Hepatocyte (in vitro differentiated cells): ENCODE results near the gene ZNF865. TPM values are rescaled to one million over a fixed set of nuclear protein-coding genes. Genes with fewer than 3 reads are reported as not detected.

Experiments used
- DNase-seq: peaks from one replicate; pipeline ENCODE4 v3.0.0-alpha.2; 2016; ENCODE audit warnings: low spot score
- H2AFZ ChIP-seq: fragments of 200-600 bp; sonication (generic); 2 replicates; pipeline ENCODE4 v1.6.0; 2016; ENCODE audit warnings: antibody characterized with exemption, mild to moderate bottlenecking
- H3K27ac ChIP-seq: fragments of 200-600 bp; sonication (generic); 2 replicates; pipeline ENCODE4 v1.5.1; 2016; ENCODE audit warnings: mild to moderate bottlenecking
- H3K27me3 ChIP-seq: fragments of 200-600 bp; sonication (generic); 2 replicates; pipeline ENCODE4 v1.6.1; 2016
- H3K36me3 ChIP-seq: fragments of 200-600 bp; sonication (generic); replicated peaks from 2 replicates; pipeline ENCODE4 v1.5.1; 2016; ENCODE audit warnings: low read depth; ENCODE audit not compliant: insufficient read depth
- H3K4me1 ChIP-seq: fragments of 200-600 bp; sonication (generic); 2 replicates; pipeline ENCODE4 v1.5.1; 2016; ENCODE audit warnings: mild to moderate bottlenecking, moderate library complexity; ENCODE audit not compliant: insufficient read depth
- H3K4me2 ChIP-seq: fragments of 200-600 bp; sonication (generic); 2 replicates; pipeline ENCODE4 v1.6.0; 2016
- H3K4me3 ChIP-seq: fragments of 200-600 bp; sonication (generic); 2 replicates; pipeline ENCODE4 v1.5.1; 2016; ENCODE audit warnings: mild to moderate bottlenecking
- H3K79me2 ChIP-seq: fragments of 200-600 bp; sonication (generic); 2 replicates; pipeline ENCODE4 v1.6.0; 2017; ENCODE audit warnings: mild to moderate bottlenecking
- H3K9me2 ChIP-seq: fragments of 200-600 bp; sonication (generic); replicated peaks from 2 replicates; pipeline ENCODE4 v1.6.0; 2017; ENCODE audit warnings: mild to moderate bottlenecking; ENCODE audit not compliant: insufficient read depth
- H3K9me3 ChIP-seq: fragments of 200-600 bp; sonication (generic); 2 replicates; pipeline ENCODE4 v1.5.1; 2016; ENCODE audit warnings: low read depth, mild to moderate bottlenecking
- H4K20me1 ChIP-seq: fragments of 200-600 bp; sonication (generic); 2 replicates; pipeline ENCODE4 v1.6.0; 2016; ENCODE audit warnings: mild to moderate bottlenecking; ENCODE audit not compliant: insufficient read depth, poor library complexity, severe bottlenecking
- CTCF ChIP-seq: fragments of 200-600 bp; sonication (generic); IDR thresholded peaks from 2 replicates; pipeline ENCODE4 v1.5.1; 2016; ENCODE audit warnings: antibody characterized with exemption, mild to moderate bottlenecking; ENCODE audit not compliant: poor library complexity
- EZH2 ChIP-seq: fragments of 200-600 bp; sonication (generic); IDR thresholded peaks from 2 replicates; pipeline ENCODE4 v1.6.1; 2016; ENCODE audit warnings: antibody characterized with exemption, mild to moderate bottlenecking, borderline replicate concordance
- EZH2phosphoT487 ChIP-seq: fragments of 200-600 bp; sonication (generic); IDR thresholded peaks from one replicate; pipeline ENCODE4 v1.6.1; 2018; ENCODE audit warnings: antibody characterized with exemption, mild to moderate bottlenecking, low read depth, moderate library complexity; ENCODE audit not compliant: unreplicated experiment, severe bottlenecking
- WGBS: methylation state at CpG from one replicate; pipeline ENCODE4 v1.1.6; 2016; ENCODE audit warnings: low lambda C conversion rate; ENCODE audit errors: missing lambda C conversion rate; 5-methylcytosine and 5-hydroxymethylcytosine counted together
- polyA plus RNA-seq: library from polyadenylated mRNA; unstranded; fragments of >200 nt; fragmentation: Nextera tagmentation; extraction: Ambion mirVana; gene quantifications from 2 replicates; pipeline ENCODE4 v1.2.1, GENCODE V29; 2016
- total RNA-seq: library from RNA; depleted of rRNA; stranded (reverse); fragments of >200 nt; gene quantifications from 2 replicates; pipeline ENCODE4 v1.2.3, GENCODE V29; 2014

ZNF865 gene
- total and polyA plus RNA-seq, 2 experiments from 2014 or later: 1.7 to 3.0 TPM

DNA sequence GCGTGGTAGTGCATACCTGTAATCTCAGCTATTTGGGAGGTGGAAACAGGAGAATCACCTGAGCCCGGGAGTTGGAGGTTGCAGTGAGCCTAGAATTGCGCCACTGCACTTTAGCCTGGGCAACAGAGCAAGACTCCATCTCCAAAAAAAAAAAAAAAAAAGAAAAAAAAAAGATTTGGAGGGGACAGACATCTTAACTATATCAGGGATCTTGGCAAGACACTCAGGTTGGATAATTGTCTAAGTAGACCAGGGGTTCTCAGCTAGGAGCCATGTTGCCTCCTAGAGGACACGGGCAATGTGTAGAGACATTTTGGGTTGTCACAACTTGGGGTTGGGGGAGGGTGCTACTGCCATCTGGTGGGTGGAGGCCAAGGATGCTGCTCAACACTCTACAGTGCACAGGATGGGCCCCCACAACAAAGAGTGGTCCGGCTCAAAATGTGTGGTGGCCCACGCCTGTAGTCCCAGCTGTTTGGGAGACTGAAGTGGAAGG is 33.5 kb downstream of the ZNF865 start:
- WGBS: 94% methylated on average over 6 of the region's 6 CpGs
- no peak for TF ChIP-seq EZH2
- peak; percentile 43 for TF ChIP-seq CTCF
- TF ChIP-seq EZH2phosphoT487: no peak
- peaks cover 20% of the 10 kb centered on the region for H3K4me1 ChIP-seq

DNA sequence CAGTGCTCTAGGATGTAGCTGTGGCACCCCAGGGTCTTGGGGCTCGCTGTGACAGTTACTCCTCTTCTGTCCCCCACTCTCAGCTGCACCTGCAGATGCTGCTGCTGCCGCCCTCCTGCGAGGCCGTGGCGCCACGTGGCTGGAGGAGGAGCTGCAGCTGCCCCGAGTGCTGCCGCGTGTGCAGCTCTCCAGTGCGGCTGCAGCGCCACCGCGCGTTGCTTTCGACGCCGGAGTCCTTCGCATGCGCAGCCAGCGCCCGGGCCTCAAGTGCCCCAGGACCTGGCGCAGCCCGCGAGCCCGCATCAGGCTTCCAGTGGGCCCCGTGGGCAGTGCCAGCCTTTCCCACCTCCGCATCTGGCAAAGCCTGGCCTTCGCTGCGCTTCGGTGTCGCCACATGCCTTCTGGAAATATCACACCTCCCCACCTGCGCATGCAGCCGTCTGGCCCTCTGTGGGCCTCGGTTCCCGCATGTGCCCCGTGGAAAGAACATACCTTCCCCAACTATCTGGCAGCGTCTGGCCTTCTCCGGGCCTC is 34.7 kb downstream of the ZNF865 start:
- Histone ChIP-seq H3K27me3 (no peaks in the 10 kb centered on the region), H4K20me1 (no peaks in the 10 kb centered on the region), H3K9me3 (no peaks in the 10 kb centered on the region), H3K4me1 (peaks cover 20% of the 10 kb centered on the region), H3K27ac (peak overlapping the region; percentile 98), H3K4me3 (peak overlapping the region; percentile 99), H3K79me2 (peaks cover 79% of the 10 kb centered on the region), H2AFZ (peak overlapping the region; percentile 73), H3K36me3 (no peaks in the 10 kb centered on the region), H3K9me2 (no peaks in the 10 kb centered on the region), H3K4me2 (peak overlapping the region; percentile 92)
- 68% methylated on average over 37 of the region's 38 CpGs for WGBS
- TF ChIP-seq EZH2phosphoT487: no peak
- TF ChIP-seq CTCF: peak; percentile 14
- no peak for TF ChIP-seq EZH2
- DNase-seq: no peak

More for the DNA sequence above, 33.5 kb downstream of the ZNF865 start:
- no peaks in the 10 kb centered on the region for H4K20me1 ChIP-seq
- H3K79me2 ChIP-seq: peaks cover 72% of the 10 kb centered on the region
- H3K4me2 ChIP-seq: peak overlapping the region; percentile 92
- no peaks in the 10 kb centered on the region for H3K27me3 ChIP-seq
- no peaks in the 10 kb centered on the region for H3K9me3 ChIP-seq
- no peaks in the 10 kb centered on the region for H3K36me3 ChIP-seq
- no peak overlapping the region for H2AFZ ChIP-seq
- H3K4me3 ChIP-seq: no peak overlapping the region
- no peak for DNase-seq
- no peak overlapping the region for H3K27ac ChIP-seq
- H3K9me2 ChIP-seq: no peaks in the 10 kb centered on the region

GRCh38 chr19:55640577-55641425 is 35.4 kb downstream of the ZNF865 start, which contains the start of gene ZNF580:
ZNF580 (plus strand) TSS chr19:55641002; CDS start chr19:55642509, 1,507 bp downstream.
- TF ChIP-seq CTCF: no peak
- TF ChIP-seq EZH2phosphoT487: no peak
- TF ChIP-seq EZH2: no peak
- Histone ChIP-seq H3K9me2 (no peaks in the 10 kb centered on the region), H2AFZ (peak within 1 kb of the TSS; percentile 73), H3K4me1 (peaks cover 17% of the 10 kb centered on the region), H4K20me1 (no peaks in the 10 kb centered on the region), H3K4me3 (peak within 1 kb of the TSS; percentile 99), H3K36me3 (no peaks in the 10 kb centered on the region), H3K27ac (peak within 1 kb of the TSS; percentile 98), H3K4me2 (peak within 1 kb of the TSS; percentile 92), H3K79me2 (peaks cover 79% of the 10 kb centered on the region), H3K9me3 (no peaks in the 10 kb centered on the region), H3K27me3 (no peaks in the 10 kb centered on the region)
- peak; percentile 83 for DNase-seq
- WGBS: 1% methylated on average over 26 of the region's 89 CpGs
